ENCODE data around the gene LAMB1. TPM values are rescaled to one million over a fixed set of nuclear protein-coding genes. Genes with fewer than 3 reads are reported as not detected.

The LAMB1 gene
- total RNA-seq: 431 and 535 TPM in 2 replicates

GRCh38 chr7:108002726-108003598, at the start of gene LAMB1:
LAMB1 (minus strand) TSS chr7:108003161; CDS start chr7:108002885, 276 bp downstream.

DNA sequence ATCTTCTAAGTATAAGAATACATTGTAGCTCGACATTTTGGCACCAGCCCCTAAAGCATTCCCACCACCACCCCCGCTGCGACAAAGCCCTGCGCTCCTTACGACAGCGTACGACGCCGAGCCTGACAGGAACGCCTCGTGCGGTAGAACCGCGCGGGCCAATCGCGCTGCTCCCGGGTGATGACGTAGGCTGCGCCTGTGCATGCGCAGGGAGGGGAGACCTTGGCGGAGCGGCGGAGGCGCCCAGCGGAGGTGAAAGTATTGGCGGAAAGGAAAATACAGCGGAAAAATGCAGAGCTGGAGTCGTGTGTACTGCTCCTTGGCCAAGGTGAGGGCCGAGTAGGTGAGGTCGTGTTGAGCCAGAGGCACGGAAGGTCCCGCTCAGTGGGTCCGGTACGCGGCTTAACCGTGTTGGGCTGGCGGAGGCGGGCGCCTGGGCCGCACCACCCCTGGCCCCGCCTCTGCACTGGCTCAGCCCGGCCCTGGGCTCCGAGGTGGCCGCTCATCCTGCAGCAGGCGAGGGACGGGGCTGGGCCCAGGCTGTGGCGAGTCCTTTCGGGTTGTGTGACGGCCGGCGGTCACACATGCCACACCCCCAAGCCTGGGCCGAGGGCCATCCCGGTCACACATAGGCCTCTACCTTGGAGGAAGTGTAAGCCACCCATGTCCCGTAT, 111.9 kb downstream of the LAMB1 start, which contains the start of gene DLD:
Gene DLD, plus strand, starts transcription at position 222 of the 674 bp plus-strand sequence. Its CDS starts 68 bp downstream, at position 290.

Small RNA genes lying within 50 kb of the gene (small RNA-seq; reads per million reads assigned to genes)
- gene RF00012: not detected

Other genes starting within 250 kb of the LAMB1 start
- gene SLC26A3, start 199.9 kb downstream of the LAMB1 start, total RNA-seq: not detected in 2 replicates
- gene DLD, start 112.0 kb downstream of the LAMB1 start, total RNA-seq: 55.2 and 93.0 TPM in 2 replicates
- gene LAMB4, start 127.2 kb upstream of the LAMB1 start, total RNA-seq: 0.24 and 0.65 TPM in 2 replicates